GM12892 (cell line): Measurements from ENCODE around the gene RFXANK.

Experiments
- POLR2A ChIP-seq: IDR thresholded peaks from 2 replicates; pipeline ENCODE4 v1.6.1; 2011; ENCODE audit warnings: low read depth, low read length, control low read depth
- POLR2AphosphoS5 ChIP-seq: IDR thresholded peaks from 2 replicates; pipeline ENCODE4 v1.6.1; 2011; ENCODE audit warnings: low read depth, low read length, control low read depth

GRCh38 chr19:19250196-19250801 lies 58.2 kb downstream of the RFXANK start:
- TF ChIP-seq POLR2AphosphoS5 (no peak), POLR2A (no peak)
